Ovary (tissue), 3 donors: ENCODE measurements around the gene GDF7.

Experiments
- POLR2A ChIP-seq: fragments of 450-650 bp; IDR thresholded peaks from one replicate; pipeline ENCODE4 v1.6.1; 2017; ENCODE audit warnings: antibody characterized with exemption, mild to moderate bottlenecking, moderate library complexity
- TF ChIP-seq, protein P1 (sequence below), 3 donors: fragments of 450-650 bp in 2 of 3; fragments of 200-600 bp in 1 of 3; IDR thresholded peaks; one replicate each; pipeline versions ENCODE4 v1.5.1 to v1.8.0; 2016 to 2022; ENCODE audit warnings: antibody characterized with exemption in 3 of 3, mild to moderate bottlenecking in 1 of 3
- donor health status: DM: no; HTN: no; CAD: no.

DNA sequence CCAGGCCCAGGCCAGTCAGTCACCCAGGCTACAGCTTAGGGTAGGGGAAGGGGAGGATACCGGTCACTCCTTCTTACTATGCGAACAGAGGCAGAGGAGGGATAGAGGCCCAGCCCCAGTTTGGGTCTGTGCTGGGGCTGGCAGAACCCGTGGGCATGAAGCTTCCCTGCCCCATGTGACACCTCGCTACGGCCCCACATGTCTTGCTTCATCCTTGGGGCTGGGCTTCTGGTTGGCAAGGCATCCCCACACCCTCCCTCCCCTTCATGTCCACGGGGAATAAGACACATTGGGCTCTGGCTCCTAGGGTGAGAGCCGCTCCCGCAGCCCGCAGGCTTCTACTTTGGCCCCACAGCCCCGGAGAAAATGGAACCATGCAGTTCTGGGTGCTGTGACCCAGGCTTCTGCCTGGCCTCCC lies 48.5 kb upstream of the GDF7 start:
- TF ChIP-seq, protein P1, sequence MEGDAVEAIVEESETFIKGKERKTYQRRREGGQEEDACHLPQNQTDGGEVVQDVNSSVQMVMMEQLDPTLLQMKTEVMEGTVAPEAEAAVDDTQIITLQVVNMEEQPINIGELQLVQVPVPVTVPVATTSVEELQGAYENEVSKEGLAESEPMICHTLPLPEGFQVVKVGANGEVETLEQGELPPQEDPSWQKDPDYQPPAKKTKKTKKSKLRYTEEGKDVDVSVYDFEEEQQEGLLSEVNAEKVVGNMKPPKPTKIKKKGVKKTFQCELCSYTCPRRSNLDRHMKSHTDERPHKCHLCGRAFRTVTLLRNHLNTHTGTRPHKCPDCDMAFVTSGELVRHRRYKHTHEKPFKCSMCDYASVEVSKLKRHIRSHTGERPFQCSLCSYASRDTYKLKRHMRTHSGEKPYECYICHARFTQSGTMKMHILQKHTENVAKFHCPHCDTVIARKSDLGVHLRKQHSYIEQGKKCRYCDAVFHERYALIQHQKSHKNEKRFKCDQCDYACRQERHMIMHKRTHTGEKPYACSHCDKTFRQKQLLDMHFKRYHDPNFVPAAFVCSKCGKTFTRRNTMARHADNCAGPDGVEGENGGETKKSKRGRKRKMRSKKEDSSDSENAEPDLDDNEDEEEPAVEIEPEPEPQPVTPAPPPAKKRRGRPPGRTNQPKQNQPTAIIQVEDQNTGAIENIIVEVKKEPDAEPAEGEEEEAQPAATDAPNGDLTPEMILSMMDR (IDR thresholded peaks at IDR 0.05): no peak
- TF ChIP-seq POLR2A: no peak
